Karpas-422 (cell line): Measurements from ENCODE around the gene EML6. TPM values are rescaled to one million over a fixed set of nuclear protein-coding genes. Genes with fewer than 3 reads are reported as not detected.

ENCODE experiments used
- DNase-seq: peaks from one replicate; pipeline ENCODE4 v3.0.0-alpha.2; 2015
- H2AFZ ChIP-seq: fragments of 200-600 bp; sonication (generic); 2 replicates; pipeline ENCODE4 v1.6.1; 2014; ENCODE audit warnings: antibody characterized with exemption, low read length, mixed read lengths
- H3K27ac ChIP-seq: fragments of 200-600 bp; sonication (generic); 2 replicates; pipeline ENCODE4 v1.5.1; 2014; ENCODE audit warnings: mild to moderate bottlenecking, low read length, moderate library complexity
- H3K27me3 ChIP-seq: fragments of 200-600 bp; sonication (generic); 2 replicates; pipeline ENCODE4 v1.6.1; 2014; ENCODE audit warnings: low read length, mixed read lengths
- H3K36me3 ChIP-seq: fragments of 200-600 bp; sonication (generic); 2 replicates; pipeline ENCODE4 v1.6.1; 2014; ENCODE audit warnings: low read length, mixed read lengths; ENCODE audit not compliant: insufficient read depth
- H3K4me1 ChIP-seq: fragments of 200-600 bp; sonication (generic); 2 replicates; pipeline ENCODE4 v1.6.1; 2014; ENCODE audit warnings: mild to moderate bottlenecking, low read length, mixed read lengths
- H3K4me2 ChIP-seq: fragments of 200-600 bp; sonication (generic); 2 replicates; pipeline ENCODE4 v1.6.1; 2014; ENCODE audit warnings: low read length, low read depth, mild to moderate bottlenecking; ENCODE audit not compliant: poor library complexity, severe bottlenecking
- H3K4me3 ChIP-seq: fragments of 200-600 bp; sonication (generic); 2 replicates; pipeline ENCODE4 v1.5.1; 2014; ENCODE audit warnings: mild to moderate bottlenecking, antibody characterized with exemption, low read length, mixed read lengths
- H3K79me2 ChIP-seq: fragments of 200-600 bp; sonication (generic); 2 replicates; pipeline ENCODE4 v1.6.1; 2014; ENCODE audit warnings: mild to moderate bottlenecking, low read length, mixed read lengths
- H3K9ac ChIP-seq: fragments of 200-600 bp; sonication (generic); 2 replicates; pipeline ENCODE4 v1.6.0; 2014; ENCODE audit warnings: low read length
- H3K9me2 ChIP-seq: fragments of 200-600 bp; sonication (generic), shearing (Covaris generic); replicated peaks from 2 replicates; pipeline ENCODE4 v1.6.0; 2014; ENCODE audit warnings: mild to moderate bottlenecking, low read length, moderate library complexity; ENCODE audit not compliant: insufficient read depth
- H3K9me3 ChIP-seq: fragments of 300-700, 200-600 bp; sonication (generic); 2 replicates; pipeline ENCODE4 v1.6.1; 2014; ENCODE audit warnings: low read length, mixed read lengths
- H4K20me1 ChIP-seq: fragments of 200-600 bp; sonication (generic); 2 replicates; pipeline ENCODE4 v1.6.1; 2014; ENCODE audit warnings: mild to moderate bottlenecking, antibody characterized with exemption, low read length, low read depth; ENCODE audit not compliant: insufficient read depth
- total RNA-seq: library from RNA; depleted of rRNA; stranded (reverse); fragments of >200 nt; shearing (Covaris generic); gene quantifications from 2 replicates; pipeline ENCODE4 v1.2.3, GENCODE V29; 2014; ENCODE audit warnings: low replicate concordance

The EML6 gene
- total RNA-seq, 1 experiment from 2014 or later: 187 TPM

GRCh38 chr2:54909001-54909400 lies 185.5 kb downstream of the EML6 start:
- DNase-seq: no peak
- H3K9ac ChIP-seq: no peak overlapping the region
- no peaks in the 10 kb centered on the region for H3K27me3 ChIP-seq
- no peak overlapping the region for H3K4me3 ChIP-seq
- H3K4me2 ChIP-seq: no peak overlapping the region
- H3K9me3 ChIP-seq: no peaks in the 10 kb centered on the region
- H3K9me2 ChIP-seq: no peaks in the 10 kb centered on the region
- H3K36me3 ChIP-seq: peaks cover 80% of the 10 kb centered on the region
- no peak overlapping the region for H2AFZ ChIP-seq
- H4K20me1 ChIP-seq: no peaks in the 10 kb centered on the region
- no peaks in the 10 kb centered on the region for H3K4me1 ChIP-seq
- no peak overlapping the region for H3K27ac ChIP-seq
- H3K79me2 ChIP-seq: 0 out of 2 replicates have a peak, but pooled peaks cover 3% of the 10 kb centered on the region

- Histone ChIP-seq H3K4me1 (no peaks in the 10 kb centered on the region), H3K9ac (no peak overlapping the region), H3K27ac (no peak overlapping the region), H3K4me3 (no peak overlapping the region), H3K9me3 (no peaks in the 10 kb centered on the region), H3K27me3 (no peaks in the 10 kb centered on the region), H2AFZ (no peak overlapping the region), H3K4me2 (no peak overlapping the region), H3K9me2 (no peaks in the 10 kb centered on the region), H3K36me3 (peaks cover 86% of the 10 kb centered on the region), H4K20me1 (no peaks in the 10 kb centered on the region), H3K79me2 (0 out of 2 replicates have a peak, but pooled peaks cover 7% of the 10 kb centered on the region)
- DNase-seq: no peak
These were observed 188.8 kb downstream of the EML6 start for GRCh38 chr2:54912305-54912704.

- Histone ChIP-seq H3K79me2 (0 out of 2 replicates have a peak, but pooled peaks cover 7% of the 10 kb centered on the region), H3K9me3 (no peaks in the 10 kb centered on the region), H3K4me3 (no peak overlapping the region), H2AFZ (no peak overlapping the region), H3K4me2 (no peak overlapping the region), H3K4me1 (no peaks in the 10 kb centered on the region), H3K9ac (no peak overlapping the region), H3K27ac (no peak overlapping the region), H3K27me3 (no peaks in the 10 kb centered on the region), H3K36me3 (peaks cover 92% of the 10 kb centered on the region), H3K9me2 (no peaks in the 10 kb centered on the region), H4K20me1 (no peaks in the 10 kb centered on the region)
- DNase-seq: no peak
These were observed 189.4 kb downstream of the EML6 start for GRCh38 chr2:54912893-54913292.

GRCh38 chr2:54914637-54915036 lies 191.2 kb downstream of the EML6 start:
- no peaks in the 10 kb centered on the region for H3K9me3 ChIP-seq
- H3K36me3 ChIP-seq: peaks cover 97% of the 10 kb centered on the region
- no peak overlapping the region for H3K27ac ChIP-seq
- DNase-seq: no peak
- no peaks in the 10 kb centered on the region for H3K9me2 ChIP-seq
- H3K4me3 ChIP-seq: no peak overlapping the region
- 0 out of 2 replicates have a peak, but pooled peaks cover 7% of the 10 kb centered on the region for H3K79me2 ChIP-seq
- H3K9ac ChIP-seq: no peak overlapping the region
- H3K4me1 ChIP-seq: no peaks in the 10 kb centered on the region
- no peaks in the 10 kb centered on the region for H3K27me3 ChIP-seq
- H3K4me2 ChIP-seq: no peak overlapping the region
- no peak overlapping the region for H2AFZ ChIP-seq
- no peaks in the 10 kb centered on the region for H4K20me1 ChIP-seq

- Histone ChIP-seq H3K4me1 (no peaks in the 10 kb centered on the region), H3K4me3 (no peak overlapping the region), H3K4me2 (no peak overlapping the region), H3K9ac (no peak overlapping the region), H2AFZ (no peak overlapping the region), H4K20me1 (no peaks in the 10 kb centered on the region), H3K27me3 (no peaks in the 10 kb centered on the region), H3K27ac (no peak overlapping the region), H3K9me2 (no peaks in the 10 kb centered on the region), H3K9me3 (no peaks in the 10 kb centered on the region), H3K79me2 (0 out of 2 replicates have a peak, but pooled peaks cover 7% of the 10 kb centered on the region), H3K36me3 (peaks cover 97% of the 10 kb centered on the region)
- DNase-seq: no peak
These were observed 191.6 kb downstream of the EML6 start for GRCh38 chr2:54915101-54915500.

GRCh38 chr2:54916637-54917036 lies 193.2 kb downstream of the EML6 start:
- no peak for DNase-seq
- Histone ChIP-seq H4K20me1 (no peaks in the 10 kb centered on the region), H3K27ac (no peak overlapping the region), H3K36me3 (peaks cover 99% of the 10 kb centered on the region), H3K9me3 (no peaks in the 10 kb centered on the region), H3K9ac (no peak overlapping the region), H3K9me2 (no peaks in the 10 kb centered on the region), H3K79me2 (0 out of 2 replicates have a peak, but pooled peaks cover 7% of the 10 kb centered on the region), H3K4me3 (no peak overlapping the region), H3K27me3 (no peaks in the 10 kb centered on the region), H2AFZ (no peak overlapping the region), H3K4me2 (no peak overlapping the region), H3K4me1 (no peaks in the 10 kb centered on the region)

GRCh38 chr2:54918647-54919280 lies 195.3 kb downstream of the EML6 start:
- Histone ChIP-seq H3K4me1 (no peaks in the 10 kb centered on the region), H3K27me3 (no peaks in the 10 kb centered on the region), H3K27ac (no peak overlapping the region), H3K4me2 (no peak overlapping the region), H3K79me2 (0 out of 2 replicates have a peak, but pooled peaks cover 4% of the 10 kb centered on the region), H3K9ac (no peak overlapping the region), H3K36me3 (peaks cover 86% of the 10 kb centered on the region), H3K9me3 (no peaks in the 10 kb centered on the region), H3K9me2 (no peaks in the 10 kb centered on the region), H4K20me1 (no peaks in the 10 kb centered on the region), H3K4me3 (no peak overlapping the region), H2AFZ (no peak overlapping the region)
- DNase-seq: no peak

- Histone ChIP-seq H2AFZ (no peak overlapping the region), H3K9me3 (no peaks in the 10 kb centered on the region), H3K36me3 (peaks cover 81% of the 10 kb centered on the region), H3K4me2 (no peak overlapping the region), H3K27me3 (no peaks in the 10 kb centered on the region), H3K9me2 (no peaks in the 10 kb centered on the region), H3K9ac (no peak overlapping the region), H3K4me1 (no peaks in the 10 kb centered on the region), H4K20me1 (no peaks in the 10 kb centered on the region), H3K4me3 (no peak overlapping the region), H3K27ac (no peak overlapping the region), H3K79me2 (no peaks in the 10 kb centered on the region)
- no peak for DNase-seq
These were observed 197.2 kb downstream of the EML6 start for GRCh38 chr2:54920660-54921059.
